Ovary (tissue), 9 donors: ENCODE measurements around the gene ALPG. TPM values are rescaled to one million over a fixed set of nuclear protein-coding genes. Genes with fewer than 3 reads are reported as not detected.

Source experiments
- DNase-seq, 5 donors: peaks; one replicate each; pipeline ENCODE4 v3.0.0-alpha.2; 2019 to 2020
- H3K27ac ChIP-seq, 2 donors: fragments of 200-600 bp; one replicate each; pipeline versions ENCODE4 v1.5.1 to v1.8.0; 2019 to 2022
- H3K27me3 ChIP-seq: fragments of 200-600 bp; one replicate; pipeline ENCODE4 v1.8.0; 2022
- H3K36me3 ChIP-seq: fragments of 200-600 bp; sonication (generic); one replicate; pipeline ENCODE4 v1.5.1; 2019
- H3K4me1 ChIP-seq: one replicate; pipeline ENCODE4 v1.8.1; 2013; ENCODE audit warnings: mild to moderate bottlenecking, moderate library complexity; ENCODE audit not compliant: insufficient read depth
- H3K4me3 ChIP-seq: fragments of 200-600 bp; sonication (generic); one replicate; pipeline ENCODE4 v1.5.1; 2017
- H3K9me3 ChIP-seq, 2 donors: fragments of 200-600 bp in 1 of 2; sonication (generic) in 1 of 2; one replicate each; pipeline versions ENCODE4 v1.5.1 to v1.8.1; 2013 to 2019; ENCODE audit warnings: mild to moderate bottlenecking in 1 of 2, moderate library complexity in 1 of 2
- CTCF ChIP-seq, 3 donors: fragments of 450-650 bp in 2 of 3; fragments of 200-600 bp in 1 of 3; IDR thresholded peaks; one replicate each; pipeline versions ENCODE4 v1.5.1 to v1.8.0; 2016 to 2022; ENCODE audit warnings: antibody characterized with exemption in 3 of 3, mild to moderate bottlenecking in 1 of 3
- EP300 ChIP-seq: sonication (generic); formaldehyde crosslinking; IDR thresholded peaks from one replicate; pipeline ENCODE4 v1.6.1; 2017; ENCODE audit warnings: antibody characterized with exemption
- POLR2A ChIP-seq: fragments of 450-650 bp; IDR thresholded peaks from one replicate; pipeline ENCODE4 v1.6.1; 2017; ENCODE audit warnings: antibody characterized with exemption, mild to moderate bottlenecking, moderate library complexity
- WGBS, 3 donors: extraction: QIAGEN DNeasy Blood & Tissue Kit in 1 of 3; methylation state at CpG; one replicate each; pipeline versions ENCODE4 v1.1.5 to v1.1.7; 2013 to 2017; 5-methylcytosine and 5-hydroxymethylcytosine counted together
- intact Hi-C, 4 donors: fragments of 100-400 bp; cut with DNase I; formaldehyde crosslinking; loops; one replicate each; pipeline versions ENCODE4 v1.11.0 to v1.15.1; 2022 to 2023
- polyA plus RNA-seq, 2 donors: library from polyadenylated mRNA; stranded (reverse); fragments of 200-250 nt in 1 of 2; fragments of 350-450 nt in 1 of 2; fragmentation: Illumina TruSeq in 1 of 2; extraction: RNeasy Lipid Tissue Mini Kit (QIAGEN cat#74804) in 1 of 2; gene quantifications; one replicate each; pipeline ENCODE4 v1.2.3, GENCODE V29; 2013 to 2014
- total RNA-seq, 7 donors: library from RNA; depleted of rRNA in 2 of 7; stranded (reverse); fragments of >200 nt in 2 of 7; fragmentation: NEBNext Ultra II Directional in 3 of 7; extraction: Animal tissue kit (Norgen Biotek cat#: 25700) in 3 of 7; gene quantifications; one replicate each; pipeline versions ENCODE4 v1.1.0 to v1.2.4, GENCODE V29; 2016 to 2023
- donor health status: DM: no; HTN: no; CAD: no; lungs with moderate emphysema.
- donor health status: DM: no; HTN: no; CAD: no.
- donor health status: Bipolar disorder and iron deficiency.
- donor health status: DM: yes; HTN: yes; CAD: no.
- donor health status: DM: no; HTN: no; CAD: no.
- donor health status: DM: yes; HTN: yes; CAD: no.

ALPG gene
- total and polyA plus RNA-seq, 9 donors = 0.02 to 0.36 (median 0.11) TPM; not detected in 6

- intact Hi-C loops = no loop called here
Measured at GRCh38 chr2:232415736-232416520, 9.3 kb downstream of the ALPG start.

GRCh38 chr2:232416521-232417470 is 10.2 kb downstream of the ALPG start:
- Histone ChIP-seq H3K9me3 (peaks cover 0 to 2% of the 10 kb centered on the region in 2 donors), H3K27ac (no peak overlapping the region), H3K4me1 (peaks cover 5% of the 10 kb centered on the region), H3K4me3 (no peak overlapping the region), H3K27me3 (no peaks in the 10 kb centered on the region), H3K36me3 (no peaks in the 10 kb centered on the region)
- no peak for TF ChIP-seq POLR2A
- TF ChIP-seq CTCF (IDR thresholded peaks at IDR 0.05) = no peak
- TF ChIP-seq EP300 = no peak
- 89 to 93% (median 91%) methylated on average over 16 to 17 of the region's 17 CpGs for WGBS, 3 donors
- intact Hi-C loops = no loop called here
- no peak for DNase-seq

More at GRCh38 chr2:232415736-232416520, 9.3 kb downstream of the ALPG start:
- H3K27ac ChIP-seq = no peak overlapping the region
- no peak for DNase-seq
- H3K36me3 ChIP-seq = no peaks in the 10 kb centered on the region
- H3K4me1 ChIP-seq = peaks cover 5% of the 10 kb centered on the region
- no peak overlapping the region for H3K4me3 ChIP-seq
- 93 to 97% (median 94%) methylated on average over 12 of the region's 12 CpGs for WGBS, 3 donors
- H3K27me3 ChIP-seq = no peaks in the 10 kb centered on the region
- TF ChIP-seq CTCF (IDR thresholded peaks at IDR 0.05) (no peak), POLR2A (no peak), EP300 (no peak)
- no peaks in the 10 kb centered on the region for H3K9me3 ChIP-seq

GRCh38 chr2:232417489-232417888 is 10.8 kb downstream of the ALPG start:
- H3K36me3 ChIP-seq = no peaks in the 10 kb centered on the region
- no peak overlapping the region for H3K4me3 ChIP-seq
- H3K4me1 ChIP-seq = peaks cover 5% of the 10 kb centered on the region
- no peaks in the 10 kb centered on the region for H3K27me3 ChIP-seq
- peaks cover 0 to 9% of the 10 kb centered on the region in 2 donors for H3K9me3 ChIP-seq
- 63 to 84% (median 65%) methylated on average over 5 of the region's 5 CpGs for WGBS, 3 donors
- no peak for DNase-seq
- TF ChIP-seq EP300 (no peak), CTCF (IDR thresholded peaks at IDR 0.05) (no peak), POLR2A (no peak)
- intact Hi-C loops = no loop called here
- H3K27ac ChIP-seq = no peak overlapping the region

- DNase-seq = no peak
- intact Hi-C loops = no loop called here
- no peak overlapping the region for H3K27ac ChIP-seq
- no peak overlapping the region for H3K4me3 ChIP-seq
- peaks cover 0 to 14% of the 10 kb centered on the region in 2 donors for H3K9me3 ChIP-seq
- TF ChIP-seq POLR2A = no peak
- TF ChIP-seq EP300 = no peak
- TF ChIP-seq CTCF (IDR thresholded peaks at IDR 0.05) = no peak
- no peaks in the 10 kb centered on the region for H3K36me3 ChIP-seq
- 55 to 68% (median 59%) methylated on average over 5 to 6 of the region's 6 CpGs for WGBS, 3 donors
- H3K27me3 ChIP-seq = no peaks in the 10 kb centered on the region
- peaks cover 5% of the 10 kb centered on the region for H3K4me1 ChIP-seq
Measured at GRCh38 chr2:232418056-232418455, 11.4 kb downstream of the ALPG start.
